Ovary (tissue), 9 donors: ENCODE measurements around the gene THSD7A. TPM values are rescaled to one million over a fixed set of nuclear protein-coding genes. Genes with fewer than 3 reads are reported as not detected.

Experiments used
- DNase-seq, 5 donors: peaks; one replicate each; pipeline ENCODE4 v3.0.0-alpha.2; 2019 to 2020
- H3K27ac ChIP-seq, 2 donors: fragments of 200-600 bp; one replicate each; pipeline versions ENCODE4 v1.5.1 to v1.8.0; 2019 to 2022
- H3K27me3 ChIP-seq: fragments of 200-600 bp; one replicate; pipeline ENCODE4 v1.8.0; 2022
- H3K36me3 ChIP-seq: fragments of 200-600 bp; sonication (generic); one replicate; pipeline ENCODE4 v1.5.1; 2019
- H3K4me1 ChIP-seq: one replicate; pipeline ENCODE4 v1.8.1; 2013; ENCODE audit warnings: mild to moderate bottlenecking, moderate library complexity; ENCODE audit not compliant: insufficient read depth
- H3K4me3 ChIP-seq: fragments of 200-600 bp; sonication (generic); one replicate; pipeline ENCODE4 v1.5.1; 2017
- H3K9me3 ChIP-seq, 2 donors: fragments of 200-600 bp in 1 of 2; sonication (generic) in 1 of 2; one replicate each; pipeline versions ENCODE4 v1.5.1 to v1.8.1; 2013 to 2019; ENCODE audit warnings: mild to moderate bottlenecking in 1 of 2, moderate library complexity in 1 of 2
- EP300 ChIP-seq: sonication (generic); formaldehyde crosslinking; IDR thresholded peaks from one replicate; pipeline ENCODE4 v1.6.1; 2017; ENCODE audit warnings: antibody characterized with exemption
- POLR2A ChIP-seq: fragments of 450-650 bp; IDR thresholded peaks from one replicate; pipeline ENCODE4 v1.6.1; 2017; ENCODE audit warnings: antibody characterized with exemption, mild to moderate bottlenecking, moderate library complexity
- WGBS, 3 donors: extraction: QIAGEN DNeasy Blood & Tissue Kit in 1 of 3; methylation state at CpG; one replicate each; pipeline versions ENCODE4 v1.1.5 to v1.1.7; 2013 to 2017; 5-methylcytosine and 5-hydroxymethylcytosine counted together
- intact Hi-C, 4 donors: fragments of 100-400 bp; cut with DNase I; formaldehyde crosslinking; loops; one replicate each; pipeline versions ENCODE4 v1.11.0 to v1.15.1; 2022 to 2023
- polyA plus RNA-seq, 2 donors: library from polyadenylated mRNA; stranded (reverse); fragments of 200-250 nt in 1 of 2; fragments of 350-450 nt in 1 of 2; fragmentation: Illumina TruSeq in 1 of 2; extraction: RNeasy Lipid Tissue Mini Kit (QIAGEN cat#74804) in 1 of 2; gene quantifications; one replicate each; pipeline ENCODE4 v1.2.3, GENCODE V29; 2013 to 2014
- total RNA-seq, 7 donors: library from RNA; depleted of rRNA in 2 of 7; stranded (reverse); fragments of >200 nt in 2 of 7; fragmentation: NEBNext Ultra II Directional in 3 of 7; extraction: Animal tissue kit (Norgen Biotek cat#: 25700) in 3 of 7; gene quantifications; one replicate each; pipeline versions ENCODE4 v1.1.0 to v1.2.4, GENCODE V29; 2016 to 2023
- TF ChIP-seq, protein P1 (sequence below), 3 donors: fragments of 450-650 bp in 2 of 3; fragments of 200-600 bp in 1 of 3; IDR thresholded peaks; one replicate each; pipeline versions ENCODE4 v1.5.1 to v1.8.0; 2016 to 2022; ENCODE audit warnings: antibody characterized with exemption in 3 of 3, mild to moderate bottlenecking in 1 of 3
- donor health status: DM: no; HTN: no; CAD: no; lungs with moderate emphysema.
- donor health status: DM: no; HTN: no; CAD: no.
- donor health status: Bipolar disorder and iron deficiency.
- donor health status: DM: yes; HTN: yes; CAD: no.
- donor health status: DM: no; HTN: no; CAD: no.
- donor health status: DM: yes; HTN: yes; CAD: no.

Gene THSD7A
- total and polyA plus RNA-seq, 9 donors, result 1.8 to 12.1 (median 3.6) TPM

DNA sequence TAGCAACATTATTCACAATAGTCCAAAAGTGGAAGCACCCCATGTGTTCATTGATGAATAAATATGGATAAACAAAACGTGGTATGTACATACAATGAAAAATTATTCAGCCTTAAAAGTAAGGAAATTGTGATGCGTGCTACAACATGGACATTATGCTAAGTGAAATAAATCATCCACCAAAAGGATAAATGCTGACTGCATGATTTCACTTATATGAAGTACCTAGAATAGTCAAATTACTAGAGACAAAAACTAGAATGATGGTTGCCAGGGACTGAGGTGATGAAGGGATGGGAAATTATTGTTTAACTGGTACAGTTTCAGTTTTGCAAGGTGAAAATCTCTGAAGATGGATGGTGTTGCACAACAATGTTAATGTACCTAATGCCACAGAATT lies 56.6 kb downstream of the THSD7A start:
- H3K27me3 ChIP-seq, result no peaks in the 10 kb centered on the region
- DNase-seq, result no peak
- H3K4me1 ChIP-seq, result no peaks in the 10 kb centered on the region
- TF ChIP-seq EP300 (no peak), POLR2A (no peak)
- TF ChIP-seq, protein P1, sequence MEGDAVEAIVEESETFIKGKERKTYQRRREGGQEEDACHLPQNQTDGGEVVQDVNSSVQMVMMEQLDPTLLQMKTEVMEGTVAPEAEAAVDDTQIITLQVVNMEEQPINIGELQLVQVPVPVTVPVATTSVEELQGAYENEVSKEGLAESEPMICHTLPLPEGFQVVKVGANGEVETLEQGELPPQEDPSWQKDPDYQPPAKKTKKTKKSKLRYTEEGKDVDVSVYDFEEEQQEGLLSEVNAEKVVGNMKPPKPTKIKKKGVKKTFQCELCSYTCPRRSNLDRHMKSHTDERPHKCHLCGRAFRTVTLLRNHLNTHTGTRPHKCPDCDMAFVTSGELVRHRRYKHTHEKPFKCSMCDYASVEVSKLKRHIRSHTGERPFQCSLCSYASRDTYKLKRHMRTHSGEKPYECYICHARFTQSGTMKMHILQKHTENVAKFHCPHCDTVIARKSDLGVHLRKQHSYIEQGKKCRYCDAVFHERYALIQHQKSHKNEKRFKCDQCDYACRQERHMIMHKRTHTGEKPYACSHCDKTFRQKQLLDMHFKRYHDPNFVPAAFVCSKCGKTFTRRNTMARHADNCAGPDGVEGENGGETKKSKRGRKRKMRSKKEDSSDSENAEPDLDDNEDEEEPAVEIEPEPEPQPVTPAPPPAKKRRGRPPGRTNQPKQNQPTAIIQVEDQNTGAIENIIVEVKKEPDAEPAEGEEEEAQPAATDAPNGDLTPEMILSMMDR (IDR thresholded peaks at IDR 0.05), result no peak
- no peak overlapping the region for H3K27ac ChIP-seq
- H3K4me3 ChIP-seq, result no peak overlapping the region
- WGBS, 3 donors, result 87% methylated on average over 2 of the region's 2 CpGs
- no peaks in the 10 kb centered on the region for H3K36me3 ChIP-seq
- H3K9me3 ChIP-seq, result no peaks in the 10 kb centered on the region
- intact Hi-C loops, result no loop called here

DNA sequence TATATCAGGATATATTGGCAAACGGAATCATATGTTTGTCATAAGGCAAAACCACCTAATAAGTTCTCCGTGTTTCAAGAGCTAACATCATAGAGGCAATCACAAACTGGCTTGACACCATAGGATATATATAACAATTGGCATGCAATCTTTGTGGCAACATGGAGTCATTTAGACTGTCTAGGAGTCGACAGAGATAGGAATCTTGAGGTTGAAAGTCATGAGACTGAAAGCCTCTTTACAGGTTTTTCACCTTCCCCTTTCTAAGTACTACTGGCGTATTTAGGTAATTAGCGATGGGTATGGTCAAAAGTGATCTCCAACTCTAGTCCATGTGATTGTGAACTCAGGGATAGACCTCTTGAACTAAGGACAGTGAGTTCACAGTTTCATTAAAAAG lies 63.7 kb downstream of the THSD7A start:
- intact Hi-C loops, result no loop called here
- no peaks in the 10 kb centered on the region for H3K9me3 ChIP-seq
- DNase-seq, result no peak

DNA sequence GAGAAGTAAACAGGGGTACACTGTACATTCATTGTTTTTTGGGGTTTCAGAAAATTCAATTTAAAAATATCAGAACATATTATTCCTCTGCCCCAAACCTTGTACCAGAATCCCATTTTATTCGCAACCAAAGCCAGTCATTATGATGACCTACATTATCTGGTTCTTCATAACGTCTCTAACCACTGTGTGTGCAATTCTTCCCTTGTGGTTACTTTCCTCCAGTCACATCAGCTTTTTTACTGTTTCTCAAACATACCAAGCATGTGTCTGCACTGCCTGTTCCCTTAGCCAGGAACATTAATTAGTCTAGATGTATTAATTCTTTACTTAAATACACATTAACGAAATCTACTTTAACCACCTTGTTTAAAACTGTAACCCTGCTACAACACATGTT lies 64.8 kb downstream of the THSD7A start:
- H3K4me3 ChIP-seq, result no peak overlapping the region
- TF ChIP-seq EP300 (no peak), POLR2A (no peak)
- TF ChIP-seq, protein P1 (IDR thresholded peaks at IDR 0.05), result no peak
- WGBS, 3 donors, result 84 to 89% (median 87%) methylated on average over 3 of the region's 3 CpGs
- H3K27ac ChIP-seq, result no peak overlapping the region
- no peaks in the 10 kb centered on the region for H3K4me1 ChIP-seq
- intact Hi-C loops, result no loop called here
- DNase-seq, result no peak
- no peaks in the 10 kb centered on the region for H3K9me3 ChIP-seq
- no peaks in the 10 kb centered on the region for H3K27me3 ChIP-seq
- H3K36me3 ChIP-seq, result no peaks in the 10 kb centered on the region

More for the DNA sequence above, 63.7 kb downstream of the THSD7A start:
- WGBS, 3 donors, result 88 to 93% (median 89%) methylated on average over 5 of the region's 5 CpGs
- H3K27ac ChIP-seq, result no peak overlapping the region
- H3K4me1 ChIP-seq, result no peaks in the 10 kb centered on the region
- TF ChIP-seq, protein P1 (IDR thresholded peaks at IDR 0.05), result no peak
- H3K27me3 ChIP-seq, result no peaks in the 10 kb centered on the region
- no peak overlapping the region for H3K4me3 ChIP-seq
- H3K36me3 ChIP-seq, result no peaks in the 10 kb centered on the region

DNA sequence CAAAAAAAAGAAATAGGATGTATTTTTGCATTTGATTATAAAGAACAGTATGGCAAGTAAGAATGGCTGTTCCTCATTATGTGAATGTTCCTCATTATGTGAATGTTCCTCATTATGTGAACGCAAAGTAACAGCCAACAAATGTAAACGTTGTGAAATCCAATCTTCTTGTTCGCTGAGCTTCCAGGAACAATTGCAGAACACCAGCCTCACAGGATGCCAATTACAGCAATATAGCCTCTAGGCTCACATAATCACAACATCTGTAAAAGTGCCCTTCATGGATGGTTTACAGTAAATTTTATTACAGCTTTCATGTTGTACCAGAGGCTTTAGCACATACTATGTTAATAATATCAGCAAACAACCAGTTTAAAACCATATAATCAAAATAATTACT lies 71.6 kb downstream of the THSD7A start:
- intact Hi-C loops, result no loop called here
- Histone ChIP-seq H3K9me3 (no peaks in the 10 kb centered on the region), H3K4me1 (no peaks in the 10 kb centered on the region), H3K27ac (no peak overlapping the region), H3K36me3 (no peaks in the 10 kb centered on the region), H3K4me3 (no peak overlapping the region), H3K27me3 (no peaks in the 10 kb centered on the region)
- no peak for DNase-seq
- TF ChIP-seq EP300, result no peak
- TF ChIP-seq POLR2A, result no peak
- TF ChIP-seq, protein P1 (IDR thresholded peaks at IDR 0.05), result no peak
- 56 to 63% (median 58%) methylated on average over 3 of the region's 3 CpGs for WGBS, 3 donors

DNA sequence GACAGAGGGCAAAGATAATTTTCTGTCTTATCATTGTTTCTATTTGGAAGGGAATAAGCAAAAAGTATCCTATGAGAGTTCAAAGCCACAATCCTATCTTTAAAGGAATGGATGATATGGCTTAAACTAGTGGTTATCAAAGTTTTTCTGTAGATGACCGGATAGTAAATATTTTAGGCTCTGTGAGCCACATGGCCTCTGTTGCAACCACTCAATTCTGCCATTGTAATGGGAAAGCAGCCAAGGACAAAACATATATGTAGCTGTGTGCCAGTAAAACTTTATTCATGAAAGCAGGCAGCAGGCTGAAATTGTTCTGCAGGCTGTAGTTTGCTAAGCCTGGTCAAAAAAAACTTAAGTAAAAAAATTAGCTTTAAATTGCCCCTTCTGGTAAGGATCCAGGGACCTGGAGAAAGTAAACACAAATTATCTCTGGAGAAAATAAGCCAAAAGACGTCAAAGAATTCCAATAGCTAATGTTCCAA lies 73.3 kb downstream of the THSD7A start:
- no peaks in the 10 kb centered on the region for H3K36me3 ChIP-seq
- 36 to 42% (median 42%) methylated on average over 2 of the region's 2 CpGs for WGBS, 3 donors
- TF ChIP-seq POLR2A (no peak), EP300 (no peak)
- TF ChIP-seq, protein P1 (IDR thresholded peaks at IDR 0.05), result no peak
- no peak for DNase-seq
- H3K9me3 ChIP-seq, result no peaks in the 10 kb centered on the region
- intact Hi-C loops, result no loop called here
- no peaks in the 10 kb centered on the region for H3K27me3 ChIP-seq
- H3K27ac ChIP-seq, result no peak overlapping the region
- H3K4me1 ChIP-seq, result no peaks in the 10 kb centered on the region
- H3K4me3 ChIP-seq, result no peak overlapping the region
